Measurements from ENCODE around the gene ZXDC.

DNA sequence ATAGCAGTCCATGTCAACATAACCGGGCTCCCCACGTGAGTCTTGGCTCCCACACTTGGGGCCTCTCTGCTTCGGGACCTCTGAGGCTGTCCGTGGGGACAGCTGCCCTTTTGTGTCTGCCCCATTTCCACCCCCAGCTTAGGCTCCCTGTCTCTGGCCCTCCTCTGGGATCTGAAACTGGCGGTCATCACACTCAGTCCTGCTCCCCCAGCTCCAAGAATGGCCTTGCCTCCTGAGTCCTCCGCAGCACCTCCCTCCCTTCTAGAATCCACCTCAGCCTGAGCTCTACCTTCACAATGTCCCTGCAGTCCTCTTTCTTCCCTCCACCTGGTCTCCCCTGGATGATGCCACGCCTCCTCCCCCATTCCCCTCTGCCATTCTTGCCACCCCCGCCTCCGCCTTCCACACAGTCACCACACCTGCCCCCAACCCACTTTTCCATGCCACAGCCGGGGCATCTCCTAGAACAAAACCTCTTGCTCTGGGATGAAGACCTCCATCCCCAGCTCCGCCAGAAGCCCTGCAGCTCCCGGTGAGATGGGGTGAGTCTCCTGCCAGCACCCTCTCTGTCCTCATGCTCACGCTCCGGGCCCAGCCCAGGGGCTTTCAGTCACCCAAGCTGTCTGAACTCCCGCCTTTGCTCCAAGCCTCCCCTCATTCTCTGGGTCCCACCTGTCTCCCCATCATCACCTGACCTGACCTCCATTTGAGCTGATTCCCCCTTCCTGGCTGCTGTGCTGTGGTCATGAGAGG lies 7.0 kb upstream of the ZXDC start:
- TF ChIP-seq, protein P1, sequence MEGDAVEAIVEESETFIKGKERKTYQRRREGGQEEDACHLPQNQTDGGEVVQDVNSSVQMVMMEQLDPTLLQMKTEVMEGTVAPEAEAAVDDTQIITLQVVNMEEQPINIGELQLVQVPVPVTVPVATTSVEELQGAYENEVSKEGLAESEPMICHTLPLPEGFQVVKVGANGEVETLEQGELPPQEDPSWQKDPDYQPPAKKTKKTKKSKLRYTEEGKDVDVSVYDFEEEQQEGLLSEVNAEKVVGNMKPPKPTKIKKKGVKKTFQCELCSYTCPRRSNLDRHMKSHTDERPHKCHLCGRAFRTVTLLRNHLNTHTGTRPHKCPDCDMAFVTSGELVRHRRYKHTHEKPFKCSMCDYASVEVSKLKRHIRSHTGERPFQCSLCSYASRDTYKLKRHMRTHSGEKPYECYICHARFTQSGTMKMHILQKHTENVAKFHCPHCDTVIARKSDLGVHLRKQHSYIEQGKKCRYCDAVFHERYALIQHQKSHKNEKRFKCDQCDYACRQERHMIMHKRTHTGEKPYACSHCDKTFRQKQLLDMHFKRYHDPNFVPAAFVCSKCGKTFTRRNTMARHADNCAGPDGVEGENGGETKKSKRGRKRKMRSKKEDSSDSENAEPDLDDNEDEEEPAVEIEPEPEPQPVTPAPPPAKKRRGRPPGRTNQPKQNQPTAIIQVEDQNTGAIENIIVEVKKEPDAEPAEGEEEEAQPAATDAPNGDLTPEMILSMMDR (IDR thresholded peaks at IDR 0.05) = no peak
- no peak for TF ChIP-seq ZFX (IDR thresholded peaks at IDR 0.05; ENCODE audit: borderline replicate concordance)

Data from 22Rv1 (cell line).